Kidney (tissue), 22 donors: ENCODE measurements around the gene ACOT9. TPM values are rescaled to one million over a fixed set of nuclear protein-coding genes. Genes with fewer than 3 reads are reported as not detected.

Experiments used
- DNase-seq, 5 donors: peaks; one replicate each; pipeline ENCODE4 v3.0.0-alpha.2; 2013 to 2020
- FAIRE-seq: peaks from 2 replicates; lab custom pipeline; 2012; peaks lifted over from hg19 to GRCh38; lab: Jason Lieb, UNC
- H3K27ac ChIP-seq, 2 donors: one replicate each; pipeline ENCODE4 v1.7.0; 2013; ENCODE audit warnings: low read depth in 2 of 2, low read length in 2 of 2, inconsistent platforms in 1 of 2
- H3K27me3 ChIP-seq: one replicate; pipeline ENCODE4 v1.7.1; 2013; ENCODE audit warnings: low read length, inconsistent platforms; ENCODE audit not compliant: control insufficient read depth, insufficient read depth
- H3K36me3 ChIP-seq, 3 donors: one replicate each; pipeline versions ENCODE4 v1.7.0 to v1.7.1; 2013; ENCODE audit warnings: low read length in 3 of 3, control low read depth in 1 of 3, inconsistent platforms in 1 of 3; ENCODE audit not compliant: insufficient read depth in 3 of 3, control insufficient read depth in 2 of 3
- H3K4me1 ChIP-seq, 3 donors: one replicate each; pipeline versions ENCODE4 v1.7.0 to v1.7.1; 2013; ENCODE audit warnings: low read length in 3 of 3, inconsistent platforms in 1 of 3, low read depth in 1 of 3; ENCODE audit not compliant: control insufficient read depth in 2 of 3, insufficient read depth in 2 of 3
- H3K4me3 ChIP-seq, 3 donors: one replicate each; pipeline versions ENCODE4 v1.7.0 to v1.8.1; 2013; ENCODE audit warnings: low read length in 3 of 3, control low read depth in 1 of 3, inconsistent platforms in 1 of 3
- H3K9ac ChIP-seq, 3 donors: one replicate each; pipeline versions ENCODE4 v1.7.0 to v1.7.1; 2013; ENCODE audit warnings: low read length in 3 of 3, control low read depth in 1 of 3, inconsistent platforms in 1 of 3
- H3K9me3 ChIP-seq, 3 donors: one replicate each; pipeline versions ENCODE4 v1.7.0 to v1.7.1; 2013; ENCODE audit warnings: low read length in 3 of 3, control low read depth in 1 of 3, inconsistent platforms in 1 of 3; ENCODE audit not compliant: control insufficient read depth in 2 of 3, insufficient read depth in 1 of 3
- CTCF ChIP-seq: IDR thresholded peaks from 3 replicates; pipeline ENCODE4 v1.5.1; 2012; ENCODE audit warnings: mild to moderate bottlenecking, moderate library complexity, borderline replicate concordance; ENCODE audit not compliant: insufficient read depth; ENCODE audit errors: extremely low read depth
- intact Hi-C: fragments of 100-400 bp; cut with DNase I; formaldehyde crosslinking; loops from one replicate; pipeline ENCODE4 v1.11.1; 2022
- long read RNA-seq, 10 donors: library from polyadenylated mRNA in 1 of 10; unstranded in 1 of 10; transcript quantifications; one replicate each; pipeline ENCODE4 v2.0.0 and lab custom pipeline, GENCODE V29; 2021 to 2026
- polyA plus RNA-seq: library from polyadenylated mRNA; stranded (reverse); fragments of 350-450 nt; fragmentation: Illumina TruSeq; extraction: RNeasy Lipid Tissue Mini Kit (QIAGEN cat#74804); gene quantifications from one replicate; pipeline ENCODE4 v1.2.3, GENCODE V29; 2014; ENCODE audit warnings: low read depth, low replicate concordance; ENCODE audit not compliant: insufficient read depth
- total RNA-seq: library from RNA; stranded (reverse); fragmentation: NEBNext Ultra II Directional; extraction: Animal tissue kit (Norgen Biotek cat#: 25700); gene quantifications from one replicate; pipeline ENCODE4 v1.2.1, GENCODE V29; 2021
- donor health status: control.
- donor health status: control.
- donor health status: control.
- donor health status: control.
- donor health status: control.
- donor health status: DM: yes; HTN: yes; CAD: no.
- donor health status: Normal renal cell carcinoma (clear cell type).

The ACOT9 gene
- total RNA-seq (42.7 TPM), polyA plus RNA-seq (24.9 TPM)
- long read RNA-seq, donor 1, partial matches to known transcripts: 0 of 3 reads
- long read RNA-seq, donor 1, other reads (novel, unspliced or antisense): 0 of 3 reads
- long read RNA-seq, donor 2, partial matches to known transcripts: 0 of 4 reads
- long read RNA-seq, donor 2, other reads (novel, unspliced or antisense): 0 of 4 reads
- long read RNA-seq, donor 3, partial matches to known transcripts: 0 of 6 reads
- long read RNA-seq, donor 3, other reads (novel, unspliced or antisense): 0 of 6 reads
- long read RNA-seq, donor 4, partial matches to known transcripts: 0 of 1 reads
- long read RNA-seq, donor 4, other reads (novel, unspliced or antisense): 0 of 1 reads
- long read RNA-seq, donor 5: 0 reads
- long read RNA-seq, donor 6, transcript ACOT9-204 (16 exons, 3,117 nt): major isoform, 5 of 6 reads
- long read RNA-seq, donor 6, partial matches to known transcripts: 0 of 6 reads
- long read RNA-seq, donor 6, other reads (novel, unspliced or antisense): 0 of 6 reads
- long read RNA-seq, donor 7, transcript ACOT9-201 (15 exons, 1,675 nt): major isoform, 22 of 45 reads
- long read RNA-seq, donor 7, transcript ACOT9-204 (16 exons, 3,117 nt): minor isoform, 14 of 45 reads
- long read RNA-seq, donor 7, partial matches to known transcripts: 1 of 45 reads
- long read RNA-seq, donor 7, other reads (novel, unspliced or antisense): 7 of 45 reads
- long read RNA-seq, donor 8, partial matches to known transcripts: 0 of 4 reads
- long read RNA-seq, donor 8, other reads (novel, unspliced or antisense): 0 of 4 reads
- long read RNA-seq, donor 9, partial matches to known transcripts: 0 of 1 reads
- long read RNA-seq, donor 9, other reads (novel, unspliced or antisense): 0 of 1 reads
- long read RNA-seq, donor 10, partial matches to known transcripts: 0 of 8 reads
- long read RNA-seq, donor 10, other reads (novel, unspliced or antisense): 0 of 8 reads

GRCh38 chrX:23742697-23743622 lies at the start of gene ACOT9:
ACOT9 (minus strand) TSS chrX:23743276; CDS start chrX:23743144, 132 bp downstream.
- no peaks in the 10 kb centered on the region for H3K4me1 ChIP-seq
- H3K36me3 ChIP-seq: no peaks in the 10 kb centered on the region
- intact Hi-C loops: no loop called here
- peak within 1 kb of the TSS; percentile 88 to 92 for H3K27ac ChIP-seq
- H3K9ac ChIP-seq: peak within 1 kb of the TSS; percentile 41 to 71 (median 56)
- no peaks in the 10 kb centered on the region for H3K27me3 ChIP-seq
- no peaks in the 10 kb centered on the region for H3K9me3 ChIP-seq
- FAIRE-seq (peak; percentile 86), DNase-seq (peak; percentile 90 to 97 (median 93))
- TF ChIP-seq CTCF: no peak
- H3K4me3 ChIP-seq: peak within 1 kb of the TSS; percentile 74 to 78 (median 75)

GRCh38 chrX:23790155-23790497 lies 47.0 kb upstream of the ACOT9 start:
- DNase-seq (no peak), FAIRE-seq (no peak)
- TF ChIP-seq CTCF: no peak
- Histone ChIP-seq H3K36me3 (peaks cover 0 to 9% (median 2%) of the 10 kb centered on the region in 3 donors), H3K4me1 (peaks cover 0 to 5% (median 0%) of the 10 kb centered on the region in 3 donors), H3K9me3 (no peaks in the 10 kb centered on the region), H3K4me3 (no peak overlapping the region), H3K9ac (no peak overlapping the region), H3K27ac (peak overlapping the region; percentile 13 to 53), H3K27me3 (no peaks in the 10 kb centered on the region)
- intact Hi-C loops: no loop called here

GRCh38 chrX:23789386-23790154 lies 46.5 kb upstream of the ACOT9 start:
- H3K9me3 ChIP-seq: no peaks in the 10 kb centered on the region
- H3K9ac ChIP-seq: no peak overlapping the region
- peaks cover 0 to 5% (median 0%) of the 10 kb centered on the region in 3 donors for H3K4me1 ChIP-seq
- DNase-seq (peak in 4 of 5 donors; percentile 28 to 70 (median 44)), FAIRE-seq (no peak)
- no peaks in the 10 kb centered on the region for H3K27me3 ChIP-seq
- intact Hi-C loops: loop anchor here (10.0 kb wide), 1 partner anchor 115 kb away; the partner anchor contains the start of genes APOO and CXorf58
- TF ChIP-seq CTCF: no peak
- H3K27ac ChIP-seq: peak overlapping the region; percentile 13 to 53
- peaks cover 0 to 14% (median 2%) of the 10 kb centered on the region in 3 donors for H3K36me3 ChIP-seq
- H3K4me3 ChIP-seq: no peak overlapping the region
